Activated CD4-positive, alpha-beta T cell treated with anti-CD3 and anti-CD28 coated beads, Interleukin-2, amount 50 U/mL, for 24 hours (primary cell): Measurements from ENCODE around the gene ARVCF.

ENCODE experiments used
- DNase-seq, 2 donors: peaks; one replicate each; pipeline ENCODE4 v3.0.0-alpha.2; 2020; ENCODE audit warnings: low read depth in 1 of 2, low spot score in 1 of 2

The ARVCF gene

GRCh38 chr22:19962909-19963806 lies 53.5 kb downstream of the ARVCF start:
- no peak for DNase-seq

GRCh38 chr22:19962246-19962908 lies 54.2 kb downstream of the ARVCF start:
- DNase-seq = peak; percentile 35 to 37

- DNase-seq = no peak
Observed at GRCh38 chr22:19961868-19962245, 54.8 kb downstream of the ARVCF start.

GRCh38 chr22:19961201-19961580 lies 55.4 kb downstream of the ARVCF start:
- no peak for DNase-seq

GRCh38 chr22:19960491-19961200 lies 56.0 kb downstream of the ARVCF start:
- no peak for DNase-seq

GRCh38 chr22:19959587-19960490 lies 56.8 kb downstream of the ARVCF start:
- DNase-seq = no peak

GRCh38 chr22:19959043-19959586 lies 57.5 kb downstream of the ARVCF start:
- DNase-seq = no peak

GRCh38 chr22:19958083-19959042 lies 58.3 kb downstream of the ARVCF start:
- DNase-seq = no peak

- no peak for DNase-seq
Observed at GRCh38 chr22:19957445-19957844, 59.2 kb downstream of the ARVCF start.

- DNase-seq = no peak
Observed at GRCh38 chr22:19955241-19956128, 61.1 kb downstream of the ARVCF start.

- DNase-seq = no peak
Observed at GRCh38 chr22:19951346-19951745, 65.3 kb downstream of the ARVCF start.

- no peak for DNase-seq
Observed at GRCh38 chr22:19948057-19948760, 68.4 kb downstream of the ARVCF start.

- DNase-seq = no peak
Observed at GRCh38 chr22:19943082-19944026, 73.3 kb downstream of the ARVCF start.

GRCh38 chr22:19942157-19943081 lies 74.2 kb downstream of the ARVCF start:
- no peak for DNase-seq

- peak; percentile 40 to 49 for DNase-seq
Observed at GRCh38 chr22:19941365-19942082, 75.1 kb downstream of the ARVCF start, which contains the start of the genes COMT and TXNRD2. TSS of gene COMT (plus strand) at chr22:19941772. CDS start at chr22:19962527, 20,755 bp downstream. TSS of gene TXNRD2 (minus strand) at chr22:19941818. CDS start at chr22:19941803, 15 bp downstream.
